CD4-positive, alpha-beta T cell treated with Interleukin-21 for 1 hour (primary cell): ENCODE data around the gene HMG20B.
A peak's percentile ranks its signal among the peaks of the same experiment; 100 is the strongest.

ENCODE experiments used
- DNase-seq: peaks from one replicate; pipeline ENCODE4 v3.0.0-alpha.2; 2020

HMG20B gene

DNA sequence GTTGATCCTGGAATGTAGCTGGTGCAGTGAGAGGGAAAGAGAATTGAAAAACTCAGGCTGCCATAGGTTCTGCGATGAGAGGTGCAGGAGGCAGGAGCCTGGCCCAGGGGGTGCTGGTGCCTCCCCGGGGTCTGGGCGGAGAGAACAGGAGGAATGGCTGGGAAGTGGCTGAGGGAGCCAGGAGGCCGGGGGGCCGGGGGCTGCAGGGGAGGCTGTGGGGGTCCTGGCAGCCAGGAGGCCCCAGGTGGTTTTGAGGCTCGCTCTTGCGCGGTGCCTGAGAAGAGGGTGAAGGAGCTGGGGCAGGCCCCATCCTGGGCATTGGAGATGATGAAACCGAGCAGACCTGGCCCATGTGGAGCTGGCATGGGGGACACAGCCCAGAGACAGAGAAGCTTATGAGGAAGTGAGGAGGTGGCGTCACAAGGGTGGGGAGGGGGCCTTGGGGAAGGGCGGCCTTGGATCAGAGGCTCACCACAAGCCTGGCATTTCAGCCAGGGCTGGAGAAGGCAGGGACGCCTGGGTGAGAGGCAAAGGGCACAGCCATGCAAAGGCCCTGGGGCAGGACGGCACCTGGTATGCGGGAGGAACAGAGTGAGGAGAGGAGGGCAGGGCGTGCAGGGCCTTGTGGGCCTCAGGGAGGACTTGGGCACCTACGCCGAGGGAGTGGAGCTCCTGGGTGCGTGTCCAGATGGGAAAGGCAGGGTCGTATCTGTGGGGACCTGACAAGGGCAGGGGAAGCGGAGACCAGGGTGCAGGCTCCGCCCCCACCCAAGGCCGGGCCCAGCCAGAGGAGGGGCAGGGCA is 35.1 kb upstream of the HMG20B start:
- no peak for DNase-seq

DNA sequence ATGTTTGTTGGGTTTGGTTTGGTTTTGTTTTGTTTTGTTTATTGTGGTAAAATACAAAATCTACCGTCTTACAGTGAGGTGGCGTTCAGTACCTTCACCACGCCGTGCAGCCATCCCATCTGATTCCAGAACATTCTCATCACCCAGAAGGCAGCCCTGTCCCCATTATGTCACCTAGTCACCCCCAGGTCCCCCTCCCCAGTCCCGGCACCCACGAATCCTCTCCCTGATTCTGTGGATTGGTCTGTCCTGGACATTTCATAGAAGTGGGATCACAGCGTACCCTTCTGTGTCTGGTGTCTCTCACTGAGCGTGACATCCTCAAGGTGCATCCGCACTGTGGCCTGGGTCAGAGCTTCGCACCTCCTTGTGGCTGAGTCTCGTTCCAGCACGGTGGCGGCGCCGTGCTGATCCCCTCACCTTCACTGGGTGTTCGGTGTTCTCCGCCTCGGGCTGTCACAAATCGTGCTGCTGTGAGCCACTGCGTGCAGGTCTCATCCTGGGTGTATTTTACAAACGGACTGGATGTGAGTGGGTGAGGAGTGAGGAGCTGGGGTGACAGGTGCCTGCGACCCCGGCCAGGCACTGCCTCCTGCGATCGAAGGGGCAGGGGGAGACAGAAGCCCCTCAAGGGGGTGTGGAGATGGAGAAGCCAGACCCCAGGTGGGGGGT is 34.4 kb upstream of the HMG20B start:
- no peak for DNase-seq

DNA sequence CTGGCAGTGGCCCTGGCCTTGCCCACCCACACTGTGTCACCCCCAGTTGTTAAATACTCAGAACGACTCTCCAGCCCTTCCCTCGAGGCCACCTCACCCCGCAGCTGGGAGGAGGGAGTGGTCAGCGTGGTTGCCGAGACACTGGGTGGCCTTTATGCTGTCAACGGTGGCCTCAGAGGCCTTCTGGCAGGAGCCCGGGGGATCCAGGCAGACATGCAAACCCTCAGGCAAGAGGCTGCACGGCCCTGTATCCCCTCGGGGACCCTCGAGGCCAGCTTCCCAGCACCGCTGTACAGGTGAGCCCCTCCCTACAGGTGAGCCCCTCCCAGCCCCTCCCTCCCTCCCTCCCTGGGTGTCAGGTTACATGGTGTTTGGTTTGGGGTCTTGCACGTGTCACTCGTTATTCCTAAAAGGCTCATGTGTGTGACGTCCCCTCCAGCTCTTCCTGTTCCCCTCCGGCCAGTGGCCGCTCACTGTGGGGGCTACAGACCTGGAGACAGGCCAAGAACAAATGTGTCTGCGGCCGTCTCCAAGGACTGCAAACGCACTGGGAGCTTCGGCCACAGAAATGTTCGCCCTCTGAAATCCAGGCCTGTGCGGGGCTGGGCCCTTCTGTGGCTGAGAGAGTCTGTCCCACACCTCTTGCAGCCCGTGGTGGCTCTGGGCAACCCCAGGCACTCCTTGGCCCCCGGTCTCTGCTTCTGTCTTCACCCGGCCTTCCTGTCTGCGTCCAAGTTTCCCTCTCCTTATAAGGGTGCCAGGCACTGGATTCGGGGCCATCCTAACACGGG is 33.6 kb upstream of the HMG20B start, which contains the start of gene TEKTIP1:
Gene TEKTIP1, plus strand, starts transcription at position 210 of the 791 bp plus-strand sequence. Its CDS starts 4 bp downstream, at position 214.
- DNase-seq: no peak

DNA sequence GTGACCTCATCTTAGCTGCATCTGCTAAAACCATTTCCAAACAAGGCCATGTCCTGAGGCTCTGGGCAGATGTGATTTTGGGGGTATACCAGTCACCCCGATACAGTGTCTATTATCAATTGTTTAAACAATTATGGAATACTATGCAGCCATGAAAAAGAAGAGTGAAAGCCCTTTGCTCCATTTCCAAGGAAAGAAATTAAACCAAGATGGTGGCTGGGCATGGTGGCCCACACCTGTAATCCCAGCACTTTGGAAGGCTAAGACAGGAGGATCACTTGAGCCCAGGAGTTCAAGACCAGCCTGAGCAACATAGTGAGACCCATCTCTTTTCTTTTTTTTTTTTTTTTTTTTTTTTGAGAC is 33.0 kb upstream of the HMG20B start:
- DNase-seq: no peak

DNA sequence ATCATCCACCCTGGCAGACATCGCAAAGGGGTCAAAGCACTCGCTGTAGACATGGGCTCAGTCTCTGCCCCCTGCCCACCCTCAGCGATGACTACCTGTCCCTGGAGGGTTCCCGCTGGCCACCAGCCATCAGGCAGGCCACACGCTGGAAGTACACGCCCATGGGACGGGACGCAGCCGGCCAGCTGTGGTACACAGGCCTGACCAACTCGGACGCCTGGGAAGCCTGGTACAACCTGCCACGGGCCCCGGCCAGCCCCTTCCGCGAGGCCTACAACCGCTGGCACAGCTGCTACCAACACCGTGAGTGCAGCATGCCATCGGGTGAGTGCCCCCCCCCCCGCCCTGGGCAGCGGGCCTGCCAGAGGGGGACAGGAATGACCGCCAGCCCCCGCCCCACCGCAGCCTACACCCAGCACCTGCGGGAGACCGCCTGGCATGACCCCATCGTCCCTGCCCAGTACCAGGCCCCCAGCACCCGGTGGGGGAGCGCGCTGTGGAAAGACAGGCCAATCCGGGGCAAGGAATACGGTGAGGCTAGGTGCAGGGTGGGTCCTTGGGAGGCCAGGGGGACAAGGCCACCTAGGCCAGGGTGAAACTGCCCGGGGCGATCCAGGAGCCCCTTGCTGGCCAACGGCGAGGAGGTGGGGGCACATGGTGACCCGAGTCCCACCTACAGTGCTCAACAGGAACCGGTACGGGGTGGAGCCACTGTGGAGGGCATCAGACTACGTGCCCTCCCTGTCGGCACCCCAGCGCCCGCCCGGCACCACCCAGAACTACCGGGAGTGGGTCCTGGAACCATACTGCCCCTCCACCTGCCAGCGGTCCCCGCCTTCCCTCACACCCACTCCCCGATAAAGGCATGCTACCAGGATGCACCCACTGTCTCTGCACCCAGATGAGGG is 29.3 kb upstream of the HMG20B start:
- DNase-seq: no peak

DNA sequence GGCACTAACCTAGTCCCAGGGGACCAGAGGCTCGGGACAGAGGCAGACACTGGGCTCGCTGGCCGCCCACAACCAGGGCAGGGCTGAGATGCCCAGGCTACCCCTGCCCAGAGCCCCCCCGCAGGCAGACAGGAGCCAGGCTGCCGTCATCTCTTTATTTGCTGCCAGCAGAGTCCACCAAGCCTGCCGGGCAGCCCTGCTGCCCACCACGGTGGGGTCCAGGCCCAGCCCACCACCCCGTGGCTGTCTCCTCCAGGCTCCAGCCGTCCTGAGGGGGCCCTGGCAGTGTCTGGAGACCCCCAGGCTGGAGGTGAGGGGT is 28.7 kb upstream of the HMG20B start:
- DNase-seq: no peak

DNA sequence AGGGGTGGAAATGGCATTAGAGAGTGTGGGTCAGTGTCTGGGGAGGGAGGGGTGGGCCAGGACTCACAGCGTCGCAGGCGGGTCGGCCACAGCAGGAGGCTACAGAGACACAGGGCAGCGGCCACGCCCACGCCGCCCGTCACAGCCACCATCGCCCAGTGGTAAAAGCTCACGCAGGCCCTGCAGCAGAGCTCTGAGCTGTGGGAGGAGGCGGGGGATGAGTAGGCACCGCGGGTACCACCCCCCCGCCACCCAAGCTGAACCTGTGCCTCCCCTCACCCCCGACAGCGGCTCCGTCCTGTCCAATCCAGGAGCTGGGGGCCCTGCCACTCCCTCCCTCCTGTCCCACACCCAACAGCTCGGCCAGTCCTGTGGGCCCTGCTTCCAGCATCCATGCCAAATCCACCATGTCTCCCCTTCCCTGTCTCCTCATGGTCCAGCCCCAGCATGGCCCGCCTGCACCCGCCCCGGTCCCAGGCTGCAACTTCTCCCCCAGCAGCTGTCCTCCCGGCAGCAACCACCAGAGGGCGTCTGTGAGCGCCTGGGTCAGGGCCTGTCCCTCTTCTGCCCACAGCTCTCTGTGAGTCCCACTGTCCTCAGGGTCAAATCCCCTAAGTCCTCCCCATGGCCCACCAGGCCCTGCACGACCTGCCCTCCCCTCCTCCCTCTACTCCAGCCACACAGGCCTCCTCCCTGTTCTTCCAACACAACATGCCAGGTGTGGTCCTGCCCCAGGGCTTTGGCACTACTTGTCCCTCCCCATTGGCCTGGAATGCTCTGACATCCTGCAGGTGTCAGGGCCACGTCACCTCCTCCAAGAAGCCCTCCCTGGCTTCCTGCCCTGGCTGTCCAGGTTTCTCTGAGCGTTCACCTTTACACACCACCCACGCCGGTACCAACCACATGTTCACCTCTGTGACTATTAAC is 27.7 kb upstream of the HMG20B start:
- DNase-seq: peak; percentile 79

DNA sequence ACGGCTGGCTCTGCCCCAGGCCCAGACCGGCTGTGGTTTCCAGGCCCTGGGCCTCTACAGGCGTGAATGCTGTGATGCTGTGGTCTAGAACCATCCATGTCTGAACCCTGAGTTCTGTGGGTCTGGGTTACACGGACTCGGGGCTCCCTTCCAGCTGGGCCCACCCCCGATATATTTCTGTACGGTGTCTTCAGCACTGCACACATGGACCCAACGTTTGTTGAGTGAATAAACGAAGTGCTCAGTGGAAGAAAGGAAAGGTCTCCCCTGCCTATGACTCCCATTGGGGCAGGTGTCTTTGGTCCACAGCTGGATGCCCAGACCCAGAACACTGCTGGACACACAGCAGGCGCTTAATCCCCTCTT is 27.1 kb upstream of the HMG20B start:
- no peak for DNase-seq

DNA sequence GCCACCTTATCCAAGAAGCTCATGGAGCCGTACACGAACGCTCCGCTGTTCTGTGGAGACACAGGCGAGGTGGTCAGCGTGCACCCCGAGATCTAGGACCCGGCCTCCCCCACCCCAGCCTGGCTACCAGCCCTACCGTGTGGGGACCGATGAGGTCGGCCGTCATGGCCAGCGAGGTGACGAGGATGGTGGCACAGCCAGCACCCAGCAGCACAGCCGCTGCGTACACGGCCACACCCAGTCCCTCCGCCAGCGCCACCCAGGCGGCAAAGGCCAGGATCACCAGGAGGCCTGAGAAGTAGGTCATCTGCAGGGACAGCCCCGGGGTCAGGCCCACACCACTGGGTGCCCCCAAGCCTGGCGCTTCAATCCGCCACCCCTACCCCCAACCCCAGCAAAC is 26.6 kb upstream of the HMG20B start:
- DNase-seq: no peak

DNA sequence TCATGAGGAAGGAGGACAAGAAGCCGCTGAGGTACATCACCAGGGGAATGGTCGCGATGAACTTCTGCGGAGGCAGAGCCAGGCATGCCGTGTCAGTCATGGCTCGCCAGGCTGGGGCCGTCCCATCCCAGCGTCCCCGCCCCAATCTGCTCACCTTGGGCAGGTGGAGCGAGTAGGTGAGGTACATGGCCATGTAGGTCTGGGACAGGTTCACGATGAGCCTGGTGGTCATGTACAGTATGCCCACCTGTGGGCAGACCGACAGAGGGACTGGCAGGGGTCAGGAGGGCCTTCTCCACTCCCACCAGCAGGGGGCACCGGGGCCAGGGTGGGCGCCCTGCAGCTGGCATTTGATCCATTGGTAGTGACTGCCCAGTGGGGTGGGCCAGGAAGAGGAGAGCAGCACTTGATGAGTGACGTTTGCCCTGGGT is 25.4 kb upstream of the HMG20B start:
- DNase-seq: peak; percentile 30

DNA sequence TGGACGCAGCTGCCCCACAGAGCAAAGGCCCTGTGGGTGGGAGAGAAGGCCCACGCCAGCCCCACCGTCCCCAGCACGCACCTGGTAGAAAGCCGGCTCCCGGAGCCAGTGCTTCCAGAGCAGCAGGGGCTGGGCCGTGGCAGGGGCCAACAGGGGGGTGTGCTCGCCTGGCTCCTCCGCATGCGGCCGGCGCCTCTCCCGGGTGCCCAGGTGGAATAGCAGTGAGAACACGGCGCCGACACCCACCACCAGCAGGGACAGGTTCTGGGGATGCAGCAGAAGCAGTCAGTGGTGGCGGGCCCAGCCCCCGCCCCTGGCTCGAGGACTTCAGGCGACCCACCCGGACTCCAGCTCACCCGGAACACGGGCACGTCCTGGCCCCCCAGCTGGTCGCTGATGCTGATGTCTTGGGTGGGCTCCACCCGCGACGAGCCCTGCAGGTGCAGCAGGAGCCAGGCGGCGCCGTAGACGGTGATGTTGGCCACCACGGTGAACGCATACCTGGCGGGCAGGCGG is 24.9 kb upstream of the HMG20B start:
- DNase-seq: no peak

DNA sequence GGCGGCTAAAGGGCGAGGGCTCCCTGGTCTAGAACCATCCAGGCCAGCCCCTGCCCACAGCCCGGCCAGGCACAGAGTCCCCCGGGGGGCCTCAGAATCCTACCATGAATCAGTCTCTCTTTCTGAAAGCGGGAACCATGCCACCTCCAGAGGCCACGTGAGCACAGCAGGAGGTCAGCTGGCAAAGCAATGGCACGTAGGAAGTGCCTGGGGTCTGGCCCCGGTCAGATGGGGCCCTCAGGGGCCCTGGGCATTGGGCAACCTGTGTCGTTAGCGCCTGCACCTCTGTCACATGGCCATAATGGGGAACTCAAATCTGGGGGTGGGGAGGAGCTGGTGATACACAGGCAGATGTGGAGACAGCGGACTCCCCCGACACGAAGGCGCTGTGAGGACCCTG is 24.1 kb upstream of the HMG20B start:
- no peak for DNase-seq

DNA sequence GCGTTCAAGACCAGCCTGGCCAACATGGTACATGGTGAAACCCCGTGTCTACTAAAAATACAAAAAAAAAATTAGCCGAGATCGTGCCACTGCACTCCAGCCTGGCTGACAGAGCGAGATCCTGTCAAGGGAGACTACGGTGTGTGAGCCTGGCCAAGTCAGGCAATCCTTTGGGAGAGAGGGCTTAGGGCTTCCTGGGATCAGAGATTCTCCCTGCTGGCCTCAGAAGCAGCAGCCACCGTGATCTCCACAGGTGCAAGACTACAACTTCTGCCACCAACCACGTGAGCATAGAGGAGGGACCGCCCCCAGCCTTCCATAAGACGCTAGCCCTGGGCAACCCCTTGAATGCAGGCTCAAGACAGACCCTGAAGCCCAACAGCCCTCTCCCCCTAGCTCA is 22.9 kb upstream of the HMG20B start:
- DNase-seq: no peak

DNA sequence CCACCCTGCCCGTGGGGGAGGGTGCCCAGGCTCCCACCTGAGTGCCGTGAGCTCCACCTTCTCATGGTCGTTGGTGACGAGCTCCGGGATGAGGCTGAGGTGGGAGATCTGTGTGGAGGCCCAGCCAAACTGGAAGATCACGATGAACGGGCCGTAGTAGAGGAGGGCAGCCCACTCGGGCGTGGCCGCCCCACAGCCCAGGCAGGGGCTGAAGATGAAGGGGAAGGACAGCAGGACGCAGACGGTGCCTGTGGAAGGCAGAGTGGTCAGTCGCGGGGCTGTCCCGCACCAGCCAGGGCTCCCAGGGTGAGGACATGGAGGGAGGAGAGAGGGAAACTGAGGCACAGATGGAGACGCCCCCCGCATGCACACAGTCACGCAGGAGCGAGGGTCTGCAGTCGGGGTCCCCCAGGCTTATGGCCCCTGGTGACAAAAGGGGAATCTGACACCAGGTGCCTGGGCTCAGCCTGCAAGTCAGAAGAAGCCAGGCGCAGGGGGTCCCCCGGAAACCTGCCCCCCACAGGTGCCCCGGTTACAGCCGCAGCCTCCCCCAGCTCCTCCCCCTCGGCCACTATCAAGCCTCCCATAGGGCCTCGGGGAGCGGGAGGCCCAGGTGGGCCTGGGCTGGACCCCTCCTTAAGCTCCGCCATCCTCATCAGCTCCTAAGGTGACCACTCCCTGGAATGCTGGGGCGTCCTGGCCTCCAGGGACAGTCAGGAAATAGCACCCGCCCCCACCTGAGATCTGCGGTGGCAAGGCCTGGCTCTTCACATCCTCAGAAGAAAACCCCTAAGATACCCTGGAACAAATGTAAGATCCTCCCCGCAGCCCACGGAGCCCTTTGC is 21.6 kb upstream of the HMG20B start:
- no peak for DNase-seq

DNA sequence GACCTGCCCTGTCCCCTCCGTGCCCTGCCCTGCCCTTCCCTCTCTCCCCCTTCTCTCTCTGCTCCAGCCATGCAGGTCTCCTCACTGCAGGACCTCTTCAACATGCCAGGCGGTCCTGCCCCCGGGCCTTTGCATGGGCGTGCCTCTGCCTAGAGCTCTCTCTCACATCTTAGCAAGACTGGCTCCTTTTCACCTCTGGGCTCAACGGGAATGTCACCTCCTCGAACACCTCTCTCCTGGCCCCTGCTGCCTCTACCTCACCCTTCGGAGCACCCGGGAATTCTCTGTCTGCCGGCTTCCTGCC is 21.0 kb upstream of the HMG20B start:
- DNase-seq: no peak

DNA sequence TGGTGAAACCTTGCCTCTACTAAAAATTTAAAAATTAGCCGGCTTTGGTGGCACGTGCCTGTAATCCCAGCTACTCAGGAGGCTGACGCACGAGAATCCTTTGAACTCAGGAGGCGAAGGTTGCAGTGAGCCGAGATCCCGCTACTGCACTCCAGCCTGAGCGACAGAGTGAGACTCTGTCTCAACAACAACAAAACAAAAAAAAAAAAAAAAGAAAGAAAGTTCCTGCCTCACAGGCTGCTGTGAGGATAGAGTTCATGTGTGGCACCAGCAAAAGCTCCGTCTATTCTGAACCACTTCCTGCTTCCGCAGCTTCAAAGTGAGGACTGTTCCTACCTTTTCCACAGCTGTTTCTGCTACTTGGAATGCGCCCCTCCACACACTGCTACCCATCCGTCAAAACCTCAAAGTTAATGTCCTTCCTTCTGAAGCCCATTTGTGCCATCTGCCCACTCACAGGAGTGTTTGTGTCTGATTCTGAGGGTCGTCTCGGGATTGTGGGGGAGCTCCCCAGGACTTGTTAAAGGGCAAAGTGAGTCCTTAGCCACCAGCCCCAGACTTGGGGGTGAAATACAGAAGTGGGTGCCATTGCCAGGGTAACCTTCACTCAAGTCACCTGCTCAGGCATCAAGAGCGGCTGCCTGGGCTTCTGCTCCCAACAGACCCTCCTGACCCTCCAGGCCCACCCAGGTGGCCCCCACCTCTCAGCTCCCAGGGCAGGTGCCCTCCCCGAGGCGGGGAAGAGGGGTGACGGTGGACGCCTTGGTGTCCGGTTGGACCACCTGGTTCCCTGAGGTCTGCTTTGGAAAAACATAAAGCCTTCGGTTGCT is 18.3 kb upstream of the HMG20B start:
- DNase-seq: peak; percentile 63

DNA sequence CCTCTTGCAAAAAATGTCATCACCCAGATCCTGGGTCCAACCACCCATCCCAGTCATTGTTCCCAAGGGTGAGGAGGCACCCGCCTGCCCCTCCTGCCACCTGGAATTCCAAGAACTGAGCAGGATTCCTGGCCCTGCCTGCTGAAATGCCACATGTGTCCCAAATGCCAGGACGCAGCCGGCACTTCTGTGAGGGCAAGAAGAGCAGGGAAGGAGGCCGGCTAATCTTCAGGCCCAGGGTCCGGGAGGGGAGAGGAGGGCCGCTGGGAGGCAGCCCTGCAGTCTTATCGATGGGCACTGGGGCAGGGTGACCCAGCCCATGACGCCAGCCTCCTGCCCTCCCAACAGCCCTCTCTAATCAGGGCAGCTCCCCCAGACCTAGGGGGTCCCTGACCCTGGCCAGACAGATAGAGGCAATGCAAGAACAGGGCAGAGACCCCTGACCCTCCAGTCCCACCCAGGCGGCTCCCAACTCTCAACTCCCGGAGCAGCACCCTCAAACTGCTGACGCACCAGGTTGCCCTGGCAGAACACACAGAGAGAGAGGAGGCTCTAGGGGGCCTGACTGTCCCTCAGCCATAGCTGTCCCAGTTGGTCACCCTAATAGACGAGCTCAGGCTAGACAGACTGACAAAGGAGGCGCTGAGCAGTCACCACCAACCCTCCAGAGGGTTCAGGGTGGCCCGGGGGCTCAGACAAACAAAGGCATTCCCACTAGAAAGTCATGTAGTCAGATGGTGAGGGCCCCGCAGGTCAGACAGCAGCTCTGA is 16.9 kb upstream of the HMG20B start:
- no peak for DNase-seq

DNA sequence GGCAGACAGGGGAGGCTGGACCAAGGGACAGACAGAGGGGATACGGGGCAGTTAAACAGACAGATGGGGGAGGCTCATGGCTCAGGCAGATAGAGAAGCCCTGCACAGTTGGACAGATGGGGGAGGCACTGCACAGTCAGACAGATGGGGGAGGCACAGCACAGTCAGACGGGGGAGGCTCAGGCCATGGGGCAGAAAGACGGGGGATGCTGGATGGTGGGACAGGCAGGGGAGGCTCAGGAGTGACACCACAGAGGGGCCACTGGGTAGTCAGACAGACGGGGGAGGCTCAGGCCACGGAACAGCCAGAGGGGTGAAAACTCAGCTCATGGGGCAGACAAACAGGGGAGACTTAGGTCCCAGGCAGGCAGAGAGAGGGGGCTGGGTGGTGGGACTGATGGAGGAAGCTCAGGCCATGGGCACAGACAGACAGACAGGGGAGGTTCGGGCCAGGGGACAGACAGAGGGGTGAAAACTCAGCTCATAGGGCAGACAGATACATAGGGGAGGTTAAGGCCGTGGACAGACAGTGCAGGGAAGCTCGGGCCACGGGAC is 16.2 kb upstream of the HMG20B start:
- DNase-seq: no peak
